HG02571 (cell line): ENCODE data around the gene CNTN5.
"Not testable (repeated sequence)": the region's sequence is repeated elsewhere in the genome, so short reads cannot be mapped to it uniquely, and the experiment has no call there.

Source experiments
- ATAC-seq: cut with Tn5 transposase; IDR thresholded peaks from one replicate; pipeline ENCODE4 v1.9.1; 2021; ENCODE audit warnings: mild to moderate bottlenecking, moderate library complexity; ENCODE audit not compliant: unreplicated experiment

CNTN5 gene

DNA sequence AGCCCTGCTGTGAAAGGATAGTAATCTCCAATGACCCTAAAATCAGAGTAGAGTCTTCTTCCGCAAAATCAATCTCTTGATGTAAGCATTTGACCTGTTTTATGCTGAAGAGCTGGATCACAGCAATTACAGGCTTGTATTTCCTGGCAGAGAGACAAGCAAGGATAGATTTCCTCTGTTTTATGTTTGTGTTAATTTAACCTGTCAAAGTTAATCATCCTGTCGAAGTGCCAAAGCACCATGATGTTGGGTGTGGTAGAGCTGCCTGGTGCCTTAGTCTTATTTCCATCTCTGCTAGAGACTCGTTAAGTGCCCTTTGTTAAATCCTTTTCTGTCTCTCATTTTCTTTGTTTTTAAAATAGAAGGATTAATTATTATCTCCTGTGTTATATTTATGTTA lies 248.1 kb downstream of the CNTN5 start:
- no peak for ATAC-seq

DNA sequence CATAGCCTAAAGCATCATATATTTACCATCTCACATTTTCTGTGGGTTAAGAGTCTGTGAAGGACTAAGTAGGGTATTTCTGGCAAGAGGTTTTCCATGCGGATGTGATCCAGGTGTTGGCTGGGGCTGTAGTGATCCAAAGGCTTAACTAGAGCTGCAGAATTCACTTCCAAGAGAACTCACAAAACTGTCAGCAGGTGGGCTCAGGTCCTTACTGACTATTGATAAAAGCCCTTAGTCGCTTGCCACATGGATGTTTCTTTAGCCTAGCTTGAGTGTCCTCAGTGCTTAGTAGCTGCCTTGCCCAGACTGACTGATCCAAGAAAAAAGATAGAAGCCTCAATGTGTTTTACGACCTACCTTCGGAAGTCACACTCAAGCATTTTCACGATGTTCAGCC lies 250.8 kb downstream of the CNTN5 start:
- no peak for ATAC-seq

DNA sequence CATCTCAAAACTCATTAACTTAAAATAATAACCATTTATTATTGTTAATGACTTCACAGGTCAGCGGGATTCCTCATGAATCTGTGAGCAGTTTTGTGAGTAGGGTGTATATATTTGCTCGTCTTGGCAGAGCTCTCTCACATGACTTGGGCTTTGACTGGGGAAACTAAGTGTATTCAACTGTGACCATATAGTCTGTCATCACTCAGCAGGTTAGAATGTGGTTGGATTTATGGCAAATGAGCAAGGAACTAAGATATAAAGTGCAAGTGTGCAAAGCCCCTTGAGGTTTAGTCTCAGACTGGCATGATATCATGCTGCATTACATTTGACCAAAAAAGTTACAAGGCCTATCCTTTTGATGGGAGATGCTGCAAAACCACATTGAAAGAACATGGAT lies 254.8 kb downstream of the CNTN5 start:
- no peak for ATAC-seq

GRCh38 chr11:99277281-99277680 lies 256.5 kb downstream of the CNTN5 start:
- ATAC-seq, result no peak

GRCh38 chr11:99279266-99279665 lies 258.5 kb downstream of the CNTN5 start:
- no peak for ATAC-seq

DNA sequence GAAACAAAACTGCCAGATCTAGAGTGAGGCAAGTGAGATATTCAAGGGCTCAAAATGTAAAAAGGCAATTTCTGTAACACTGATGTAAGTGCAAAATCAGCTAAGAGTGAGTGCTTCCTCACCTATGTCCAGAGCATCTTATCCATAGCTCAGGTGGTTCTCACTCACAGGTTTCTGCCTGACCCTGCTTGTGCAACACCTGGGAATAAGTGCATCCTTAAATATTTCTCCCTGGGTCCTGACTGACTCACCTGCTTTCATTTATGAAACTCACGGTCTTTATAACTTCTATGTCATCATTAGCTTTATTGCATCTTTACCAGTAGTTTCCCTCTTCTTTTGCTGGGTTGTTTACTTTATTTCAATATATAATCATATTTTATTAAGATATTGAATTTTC lies 260.6 kb downstream of the CNTN5 start:
- ATAC-seq, result no peak

GRCh38 chr11:99297925-99298324 lies 277.2 kb downstream of the CNTN5 start:
- ATAC-seq, result not testable (repeated sequence)

- no peak for ATAC-seq
Observed at GRCh38 chr11:99307510-99308088, 286.9 kb downstream of the CNTN5 start.

DNA sequence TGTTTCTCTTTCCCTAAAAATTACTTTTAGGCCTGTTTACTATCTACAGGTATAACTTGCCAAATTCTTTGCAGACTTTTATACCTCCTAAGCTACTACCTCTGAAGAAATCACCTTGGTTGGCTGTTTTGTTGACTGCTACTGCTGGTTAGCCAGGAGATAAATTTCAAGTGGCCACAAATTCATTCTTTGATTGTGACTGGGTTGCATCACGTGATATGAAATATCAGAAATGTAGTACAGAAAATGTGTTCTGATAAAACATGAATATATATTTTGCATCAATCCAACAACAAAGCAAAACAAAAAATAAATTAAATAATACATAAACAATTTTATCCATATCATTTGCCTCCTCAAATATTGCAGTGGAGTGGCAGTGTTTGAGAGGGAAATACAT lies 291.1 kb downstream of the CNTN5 start:
- ATAC-seq, result no peak

DNA sequence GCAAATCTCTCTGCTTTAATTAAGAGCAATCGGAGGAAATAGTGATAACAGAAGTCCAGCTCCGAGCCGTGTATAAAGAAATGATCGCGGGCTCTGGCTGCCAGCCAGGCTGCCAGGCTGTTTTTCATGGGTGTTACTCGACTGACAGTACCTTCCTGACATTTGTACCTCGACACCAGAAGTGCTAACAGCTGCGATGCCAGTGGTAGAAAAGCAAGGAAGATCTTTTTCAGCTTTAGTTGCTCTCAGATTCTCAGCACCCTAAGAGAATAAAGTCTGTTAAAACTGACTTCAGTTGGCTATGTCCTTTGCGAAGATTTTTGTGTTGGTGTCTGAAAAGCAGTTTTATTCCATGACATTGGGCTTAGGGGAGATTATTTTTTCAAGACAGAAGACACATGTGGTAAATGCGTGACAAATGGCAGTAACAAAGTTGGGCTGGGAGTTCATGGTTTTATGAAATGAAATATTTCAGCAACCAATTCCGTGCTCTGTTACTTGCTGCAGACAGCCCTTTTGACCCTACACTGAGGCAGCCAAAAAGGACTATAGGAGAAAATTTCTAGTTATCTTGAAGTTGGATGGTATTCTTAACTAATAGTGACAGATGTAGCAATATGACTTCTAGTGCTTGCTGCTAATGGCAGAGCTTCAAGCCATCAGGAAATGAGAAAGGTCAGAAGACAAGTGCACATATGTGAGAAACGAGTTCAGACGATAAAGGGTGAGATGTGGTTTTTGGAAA lies 296.2 kb downstream of the CNTN5 start:
- ATAC-seq, result no peak

DNA sequence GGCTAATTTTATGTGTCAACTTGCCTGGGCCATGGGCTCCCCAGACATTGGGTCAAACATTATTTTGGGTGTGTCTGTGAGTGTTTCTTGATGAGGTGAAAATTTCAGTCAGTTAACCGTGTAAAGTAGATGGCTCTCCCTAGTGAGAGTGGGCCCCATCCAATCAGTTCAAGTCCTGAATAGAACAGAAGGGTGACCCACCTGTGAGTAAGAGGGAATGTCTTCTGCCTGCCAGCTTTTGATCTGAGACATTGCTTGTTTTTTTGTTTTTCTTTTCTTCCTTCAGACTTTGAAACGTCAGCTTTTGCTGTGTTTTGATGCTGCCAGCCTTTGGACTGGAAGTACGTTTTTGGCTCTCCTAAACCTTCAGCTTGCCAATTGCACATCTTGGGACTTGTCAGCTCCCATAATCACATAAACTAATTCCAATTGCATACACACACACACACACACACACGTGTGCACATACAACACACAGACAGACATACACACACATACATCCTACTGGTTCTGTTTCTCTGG lies 300.1 kb downstream of the CNTN5 start:
- ATAC-seq, result no peak

DNA sequence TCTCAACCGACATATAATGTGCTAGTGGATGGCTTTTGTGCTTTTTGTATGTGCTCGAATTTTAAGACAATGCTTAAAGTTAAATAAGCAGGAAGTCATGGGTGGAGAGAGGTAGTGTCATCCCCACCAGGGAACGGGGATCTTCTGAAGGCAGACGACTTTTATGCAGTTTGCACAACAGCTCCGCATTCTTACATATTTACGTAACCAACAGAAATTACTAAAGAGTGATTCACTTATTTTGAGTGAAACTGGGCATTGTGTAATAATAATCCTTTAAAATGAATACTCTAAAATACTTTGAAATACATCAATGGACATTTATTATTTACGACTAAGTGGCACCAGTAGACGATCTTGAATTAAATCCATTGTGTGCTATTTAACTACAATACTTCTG lies 305.1 kb downstream of the CNTN5 start:
- no peak for ATAC-seq

- ATAC-seq, result no peak
Observed at GRCh38 chr11:99327066-99327465, 306.3 kb downstream of the CNTN5 start.

GRCh38 chr11:99327527-99327926 lies 306.8 kb downstream of the CNTN5 start:
- no peak for ATAC-seq

DNA sequence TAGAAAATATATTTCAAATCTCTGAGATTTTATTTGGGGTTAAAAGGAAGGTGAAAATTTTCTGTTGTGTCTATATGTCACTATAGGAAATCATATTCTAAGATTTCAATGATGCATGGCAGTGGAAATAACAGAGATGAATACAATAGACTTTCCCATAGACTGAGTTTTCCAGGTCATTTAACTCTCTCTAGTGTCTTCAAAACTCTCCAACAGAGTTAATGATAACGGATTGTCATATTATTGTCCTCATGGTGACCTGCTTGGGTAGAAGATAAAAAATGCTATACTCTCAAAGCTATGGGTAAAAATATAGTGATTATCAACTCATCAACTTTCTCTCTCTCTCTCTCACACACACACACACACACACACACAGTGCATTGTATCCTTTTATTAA lies 312.9 kb downstream of the CNTN5 start:
- ATAC-seq, result no peak

- no peak for ATAC-seq
Observed at GRCh38 chr11:99343117-99343516, 322.4 kb downstream of the CNTN5 start.

DNA sequence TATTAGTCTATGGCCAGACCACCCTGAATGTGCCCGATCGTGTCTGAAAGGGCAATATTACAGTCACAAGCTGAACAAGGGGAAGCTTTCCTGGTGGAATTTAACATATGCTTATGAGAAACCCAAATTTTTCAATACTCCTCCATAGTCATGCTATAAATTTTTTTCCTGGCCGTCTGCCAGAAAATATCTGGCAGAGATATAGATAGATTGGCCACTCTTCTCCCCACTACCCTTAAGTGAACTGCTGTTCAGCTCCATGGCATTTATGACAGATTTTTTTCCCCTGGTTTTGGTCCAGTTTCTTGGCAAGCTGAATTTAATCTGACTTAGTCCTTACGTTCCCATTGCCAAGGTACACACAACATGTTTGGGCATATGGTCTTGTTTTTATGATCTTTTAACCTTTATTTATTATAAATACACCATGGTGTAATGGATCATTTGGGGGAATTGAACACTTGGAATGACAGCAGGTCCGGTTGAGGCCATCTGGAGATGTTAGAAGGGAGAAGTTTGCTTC lies 328.5 kb downstream of the CNTN5 start:
- no peak for ATAC-seq

GRCh38 chr11:99351624-99352023 lies 330.9 kb downstream of the CNTN5 start:
- ATAC-seq, result no peak

DNA sequence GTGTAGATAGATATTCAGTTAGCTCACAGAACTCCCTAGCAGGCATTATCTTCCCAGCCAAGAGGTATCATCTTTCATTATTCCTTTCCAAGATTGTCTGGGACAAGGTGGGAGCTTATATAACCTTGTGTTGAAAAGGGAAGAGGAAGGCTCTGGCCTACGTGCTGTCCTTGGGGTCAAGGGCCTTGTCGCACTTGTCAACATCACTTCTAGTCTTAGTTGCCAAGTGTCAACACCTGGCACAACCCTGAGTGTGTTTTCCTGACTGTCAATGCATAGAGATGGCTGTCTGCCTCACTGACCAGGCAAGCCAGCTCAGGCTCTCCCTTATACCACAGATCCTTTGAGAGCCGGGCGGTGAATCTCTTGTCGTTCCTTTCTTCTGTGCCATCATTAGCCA lies 331.9 kb downstream of the CNTN5 start:
- no peak for ATAC-seq

DNA sequence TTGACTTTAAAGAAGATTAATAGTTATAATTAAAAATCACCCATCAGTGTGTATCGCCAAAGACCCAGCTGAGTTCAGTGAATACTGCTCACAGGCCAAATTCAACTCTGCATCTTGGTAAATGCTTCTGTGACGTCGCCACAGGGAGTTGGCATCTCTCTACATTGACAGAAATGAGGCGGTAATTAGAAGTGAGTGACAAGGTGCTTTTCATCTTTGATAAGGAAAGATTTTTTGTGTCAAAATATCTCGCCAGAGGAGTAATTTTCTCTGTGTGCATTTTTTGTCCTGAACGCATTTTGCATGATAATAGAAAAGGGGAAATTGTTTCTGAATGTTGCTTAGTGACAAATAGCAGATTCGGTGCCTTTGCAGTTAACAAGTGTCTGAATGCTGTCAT lies 345.8 kb downstream of the CNTN5 start:
- no peak for ATAC-seq

DNA sequence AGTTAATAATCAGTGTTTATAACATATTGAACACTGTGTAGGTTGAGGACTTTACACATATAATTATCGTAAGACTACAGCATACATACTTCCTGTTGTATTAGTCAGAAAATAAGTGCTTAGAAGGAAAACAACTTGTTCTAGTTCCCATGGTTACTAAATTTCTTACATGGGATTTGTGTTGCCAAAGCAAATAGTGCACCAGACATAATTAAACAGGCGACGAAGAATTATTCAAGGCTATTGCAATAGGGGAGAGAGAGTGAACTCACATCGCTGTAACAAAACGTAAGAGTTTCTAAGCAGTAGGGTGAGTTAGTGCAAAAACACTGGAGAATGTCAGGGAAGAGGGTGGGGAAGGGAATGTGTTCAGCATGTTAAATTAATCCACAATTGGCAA lies 347.8 kb downstream of the CNTN5 start:
- ATAC-seq, result no peak

DNA sequence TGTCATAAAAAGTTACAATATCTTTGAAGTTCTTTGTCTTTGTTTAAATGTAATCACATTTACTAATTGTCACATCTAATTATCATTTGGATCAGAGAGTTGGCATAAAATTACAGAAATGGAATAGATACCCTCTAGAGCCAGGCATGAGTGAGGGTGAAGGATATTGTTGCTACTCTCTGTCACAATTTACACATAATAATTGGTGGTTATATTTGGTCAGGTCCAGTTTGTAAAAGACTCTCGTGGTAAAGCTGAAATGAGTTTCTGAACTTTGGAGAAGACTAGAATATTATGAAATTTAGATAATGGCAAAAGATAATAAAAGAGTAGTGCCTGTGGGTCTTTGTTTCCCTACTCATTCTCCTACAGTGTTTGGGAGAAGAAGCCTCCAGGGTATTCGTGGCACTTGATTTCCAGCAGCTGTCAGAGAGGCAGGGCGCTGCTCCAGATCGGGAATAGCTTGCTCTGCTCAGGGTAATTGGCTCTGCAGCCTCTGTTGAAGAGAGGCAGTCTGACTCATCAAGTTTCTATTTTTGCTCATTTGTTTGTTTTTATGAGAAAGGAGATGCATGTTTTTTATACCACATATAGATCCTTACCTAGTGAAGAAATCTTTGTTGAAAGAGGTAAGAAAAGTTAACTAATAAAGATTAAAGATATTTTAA lies 349.9 kb downstream of the CNTN5 start:
- no peak for ATAC-seq
